Umbilical cord (tissue), 2 donors: Measurements from ENCODE around the gene CMIP. TPM values are rescaled to one million over a fixed set of nuclear protein-coding genes. Genes with fewer than 3 reads are reported as not detected.

ENCODE experiments used
- DNase-seq: peaks from one replicate; pipeline ENCODE4 v3.0.0-alpha.2; 2015; ENCODE audit warnings: low spot score
- total RNA-seq: library from RNA; depleted of rRNA; stranded (reverse); fragments of >200 nt; gene quantifications from one replicate; pipeline ENCODE4 v1.2.3, GENCODE V29; 2014; ENCODE audit warnings: low replicate concordance; ENCODE audit not compliant: insufficient read depth

Gene CMIP
- total RNA-seq, 1 donor from 2014 or later: 24.8 TPM

- no peak for DNase-seq
Observed at GRCh38 chr16:81635063-81635937, 190.7 kb downstream of the CMIP start.

GRCh38 chr16:81636298-81636993, 191.8 kb downstream of the CMIP start:
- no peak for DNase-seq

- no peak for DNase-seq
Observed at GRCh38 chr16:81637336-81638235, 193.0 kb downstream of the CMIP start.

- peak; percentile 44 for DNase-seq
Observed at GRCh38 chr16:81638286-81638945, 193.8 kb downstream of the CMIP start.

- DNase-seq: no peak
Observed at GRCh38 chr16:81639348-81639747, 194.7 kb downstream of the CMIP start.

- DNase-seq: no peak
Observed at GRCh38 chr16:81639931-81640680, 195.5 kb downstream of the CMIP start.

- DNase-seq: no peak
Observed at GRCh38 chr16:81640681-81641070, 196.1 kb downstream of the CMIP start.

GRCh38 chr16:81641395-81642106, 196.9 kb downstream of the CMIP start:
- no peak for DNase-seq

GRCh38 chr16:81642107-81642436, 197.5 kb downstream of the CMIP start:
- no peak for DNase-seq

- DNase-seq: no peak
Observed at GRCh38 chr16:81642943-81643342, 198.3 kb downstream of the CMIP start.

GRCh38 chr16:81645266-81645694, 200.7 kb downstream of the CMIP start:
- DNase-seq: peak; percentile 82

- no peak for DNase-seq
Observed at GRCh38 chr16:81645925-81646324, 201.3 kb downstream of the CMIP start.

- DNase-seq: no peak
Observed at GRCh38 chr16:81646561-81646960, 202.0 kb downstream of the CMIP start.

- DNase-seq: no peak
Observed at GRCh38 chr16:81647527-81647926, 202.9 kb downstream of the CMIP start.

- no peak for DNase-seq
Observed at GRCh38 chr16:81649561-81650184, 205.1 kb downstream of the CMIP start.

GRCh38 chr16:81650281-81650680, 205.7 kb downstream of the CMIP start:
- DNase-seq: no peak

GRCh38 chr16:81650982-81651562, 206.5 kb downstream of the CMIP start:
- DNase-seq: peak; percentile 73

- DNase-seq: no peak
Observed at GRCh38 chr16:81651758-81652718, 207.4 kb downstream of the CMIP start.
